Dedifferentiated amniotic fluid mesenchymal stem cell (primary cell): ENCODE results near the gene ANGPTL5.
"Not testable (repeated sequence)": the region's sequence is repeated elsewhere in the genome, so short reads cannot be mapped to it uniquely, and the experiment has no call there.

Experiments used
- DNase-seq: peaks from one replicate; pipeline ENCODE4 v3.0.0-alpha.2; 2016; ENCODE audit errors: extremely low spot score

Gene ANGPTL5

GRCh38 chr11:101889767-101890166 lies 26.6 kb downstream of the ANGPTL5 start:
- no peak for DNase-seq

GRCh38 chr11:101885631-101886030 lies 30.7 kb downstream of the ANGPTL5 start:
- DNase-seq, result no peak

GRCh38 chr11:101881586-101881985 lies 34.7 kb downstream of the ANGPTL5 start:
- DNase-seq, result no peak

- DNase-seq, result no peak
Observed at GRCh38 chr11:101880222-101880621, 36.1 kb downstream of the ANGPTL5 start.

GRCh38 chr11:101872171-101872882 lies 44.0 kb downstream of the ANGPTL5 start:
- DNase-seq, result no peak

- no peak for DNase-seq
Observed at GRCh38 chr11:101870510-101870909, 45.8 kb downstream of the ANGPTL5 start.

- no peak for DNase-seq
Observed at GRCh38 chr11:101867951-101868350, 48.4 kb downstream of the ANGPTL5 start.

GRCh38 chr11:101866619-101867491 lies 49.5 kb downstream of the ANGPTL5 start:
- DNase-seq, result peak; percentile 27

GRCh38 chr11:101864098-101864497 lies 52.2 kb downstream of the ANGPTL5 start:
- DNase-seq, result no peak

GRCh38 chr11:101863361-101863760 lies 53.0 kb downstream of the ANGPTL5 start:
- DNase-seq, result peak; percentile 51

- DNase-seq, result peak; percentile 78
Observed at GRCh38 chr11:101862391-101863233, 53.7 kb downstream of the ANGPTL5 start.

GRCh38 chr11:101860696-101861427 lies 55.5 kb downstream of the ANGPTL5 start:
- peak; percentile 94 for DNase-seq

GRCh38 chr11:101852260-101852659 lies 64.1 kb downstream of the ANGPTL5 start:
- DNase-seq, result not testable (repeated sequence)

- peak; percentile 63 for DNase-seq
Observed at GRCh38 chr11:101848262-101848661, 68.1 kb downstream of the ANGPTL5 start.

GRCh38 chr11:101844608-101845007 lies 71.7 kb downstream of the ANGPTL5 start:
- no peak for DNase-seq

GRCh38 chr11:101840704-101841103 lies 75.6 kb downstream of the ANGPTL5 start:
- DNase-seq, result no peak
